Tibial nerve (tissue), 4 donors: ENCODE results near the gene RUNX2. TPM values are rescaled to one million over a fixed set of nuclear protein-coding genes. Genes with fewer than 3 reads are reported as not detected.

Experiments
- DNase-seq, 2 donors: peaks; one replicate each; pipeline ENCODE4 v3.0.0-alpha.2; 2019; ENCODE audit warnings: low spot score in 2 of 2
- H3K27ac ChIP-seq, 4 donors: fragments of 200-600 bp; sonication (generic) in 3 of 4; one replicate each; pipeline ENCODE4 v1.5.1; 2017 to 2019; ENCODE audit warnings: mild to moderate bottlenecking in 1 of 4
- H3K27me3 ChIP-seq, 2 donors: fragments of 200-600 bp; sonication (generic) in 1 of 2; one replicate each; pipeline versions ENCODE4 v1.5.1 to v1.6.0; 2017 to 2019
- H3K36me3 ChIP-seq, 3 donors: fragments of 200-600 bp; sonication (generic); one replicate each; pipeline ENCODE4 v1.5.1; 2018 to 2019
- H3K4me1 ChIP-seq, 4 donors: fragments of 200-600 bp; sonication (generic) in 3 of 4; one replicate each; pipeline ENCODE4 v1.5.1; 2017 to 2019
- H3K4me3 ChIP-seq, 4 donors: fragments of 200-600 bp; sonication (generic) in 3 of 4; one replicate each; pipeline ENCODE4 v1.5.1; 2017 to 2019; ENCODE audit warnings: mild to moderate bottlenecking in 1 of 4, moderate library complexity in 1 of 4
- H3K9me3 ChIP-seq, 4 donors: fragments of 200-600 bp; sonication (generic) in 3 of 4; one replicate each; pipeline ENCODE4 v1.5.1; 2017 to 2019
- CTCF ChIP-seq, 5 experiments: fragments of 200-600 bp in 3 of 5; fragments of 450-650 bp in 2 of 5; sonication (generic) in 3 of 5; IDR thresholded peaks; one replicate each; pipeline ENCODE4 v1.5.1; 2016 to 2019; ENCODE audit warnings: antibody characterized with exemption in 5 of 5, mild to moderate bottlenecking in 3 of 5, moderate library complexity in 2 of 5
- EP300 ChIP-seq, 2 donors: sonication (generic); formaldehyde crosslinking; IDR thresholded peaks; one replicate each; pipeline ENCODE4 v1.6.1; 2017; ENCODE audit warnings: antibody characterized with exemption in 2 of 2, mild to moderate bottlenecking in 1 of 2
- POLR2A ChIP-seq, 2 donors: fragments of 450-650 bp; IDR thresholded peaks; one replicate each; pipeline ENCODE4 v1.6.1; 2017; ENCODE audit warnings: antibody characterized with exemption in 2 of 2, mild to moderate bottlenecking in 2 of 2, moderate library complexity in 2 of 2
- WGBS, 2 donors: methylation state at CpG; one replicate each; pipeline ENCODE4 v1.1.5; 2018; 5-methylcytosine and 5-hydroxymethylcytosine counted together
- total RNA-seq, 4 donors: library from RNA; depleted of rRNA; stranded (reverse); fragments of >200 nt; gene quantifications; one replicate each; pipeline ENCODE4 v1.1.0, GENCODE V29; 2016

Gene RUNX2
- total RNA-seq, 4 donors from 2014 or later: 6.3 to 12.3 (median 7.8) TPM

DNA sequence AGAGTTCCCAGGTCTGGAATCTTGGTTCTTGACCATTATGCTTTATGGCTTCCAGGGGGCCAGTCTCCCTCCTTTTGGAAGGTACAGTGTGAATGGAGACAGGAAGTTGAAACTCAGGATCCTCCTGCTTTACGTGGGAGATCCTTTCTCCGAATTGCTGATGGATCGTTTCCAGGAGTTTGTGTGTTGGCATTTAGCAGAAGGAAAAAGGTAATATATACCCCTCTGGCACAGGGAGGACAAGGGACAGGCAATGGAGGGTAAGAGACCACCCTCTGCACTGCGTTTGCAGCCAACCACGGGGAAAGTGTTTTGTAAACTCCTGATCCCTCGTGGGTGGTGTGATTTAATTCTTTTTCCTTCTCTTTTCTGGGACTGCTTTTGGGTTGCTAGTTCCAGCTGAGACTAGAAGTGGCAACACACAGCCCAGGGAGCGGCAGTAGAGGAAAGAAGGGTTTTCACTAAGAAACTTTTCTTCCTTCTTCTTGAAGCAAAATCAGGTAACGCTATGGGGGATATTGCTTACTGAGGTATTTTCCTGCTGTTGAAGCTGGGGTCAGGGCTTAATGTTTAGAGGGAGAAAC is 307.2 kb downstream of the RUNX2 start:
- H3K4me1 ChIP-seq: peaks cover 0 to 4% (median 0%) of the 10 kb centered on the region in 4 donors
- H3K36me3 ChIP-seq: no peaks in the 10 kb centered on the region
- no peak overlapping the region for H3K27ac ChIP-seq
- TF ChIP-seq CTCF (IDR thresholded peaks at IDR 0.05) (no peak), EP300 (IDR thresholded peaks at IDR 0.05) (no peak), POLR2A (IDR thresholded peaks at IDR 0.05) (no peak)
- no peak for DNase-seq
- 68 to 75% methylated on average over 8 of the region's 8 CpGs for WGBS, 2 donors
- no peaks in the 10 kb centered on the region for H3K9me3 ChIP-seq
- no peak overlapping the region for H3K4me3 ChIP-seq
- no peaks in the 10 kb centered on the region for H3K27me3 ChIP-seq

GRCh38 chr6:45637056-45637455 is 308.9 kb downstream of the RUNX2 start:
- peak overlapping the region in 1 of 4 donors; percentile 46 for H3K27ac ChIP-seq
- no peaks in the 10 kb centered on the region for H3K27me3 ChIP-seq
- WGBS, 2 donors: 80 to 81% methylated on average over 3 of the region's 3 CpGs
- DNase-seq: no peak
- TF ChIP-seq POLR2A (IDR thresholded peaks at IDR 0.05) (no peak), CTCF (IDR thresholded peaks at IDR 0.05) (no peak), EP300 (IDR thresholded peaks at IDR 0.05) (no peak)
- H3K4me1 ChIP-seq: no peaks in the 10 kb centered on the region
- no peaks in the 10 kb centered on the region for H3K9me3 ChIP-seq
- H3K36me3 ChIP-seq: no peaks in the 10 kb centered on the region
- H3K4me3 ChIP-seq: no peak overlapping the region

- peak; percentile 27 to 58 for DNase-seq
- H3K4me3 ChIP-seq: no peak overlapping the region
- no peaks in the 10 kb centered on the region for H3K27me3 ChIP-seq
- H3K9me3 ChIP-seq: no peaks in the 10 kb centered on the region
- WGBS, 2 donors: 64 to 66% methylated on average over 7 of the region's 7 CpGs
- TF ChIP-seq EP300 (IDR thresholded peaks at IDR 0.05) (peak in 1 of 2 donors; percentile 56), POLR2A (IDR thresholded peaks at IDR 0.05) (no peak)
- H3K36me3 ChIP-seq: no peaks in the 10 kb centered on the region
- peak overlapping the region in 1 of 4 donors; percentile 46 for H3K27ac ChIP-seq
- H3K4me1 ChIP-seq: no peaks in the 10 kb centered on the region
Measured at GRCh38 chr6:45637611-45638257, 309.6 kb downstream of the RUNX2 start.

DNA sequence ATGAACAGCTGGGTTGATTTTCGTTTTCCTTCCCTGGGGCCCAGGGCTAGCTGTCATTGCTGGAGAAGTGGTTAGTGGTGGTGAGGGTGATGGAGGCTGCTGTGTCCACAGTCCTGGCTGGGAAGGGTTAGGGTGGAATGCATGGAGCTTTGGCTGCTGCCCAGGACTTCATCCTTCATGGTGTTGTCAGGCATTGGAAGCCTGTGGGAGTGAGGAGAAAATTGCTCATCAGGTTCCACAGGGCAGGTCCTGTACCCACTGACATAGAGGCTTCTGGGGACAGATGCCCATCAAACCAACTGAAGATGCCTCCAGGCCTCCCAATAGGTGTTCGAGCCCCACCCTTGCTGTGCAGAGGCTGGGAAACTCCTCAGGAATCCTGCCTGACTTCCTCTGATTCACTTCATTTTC is 312.0 kb downstream of the RUNX2 start:
- Histone ChIP-seq H3K4me1 (no peaks in the 10 kb centered on the region), H3K36me3 (no peaks in the 10 kb centered on the region), H3K9me3 (no peaks in the 10 kb centered on the region), H3K27ac (no peak overlapping the region), H3K27me3 (no peaks in the 10 kb centered on the region), H3K4me3 (no peak overlapping the region)
- no peak for DNase-seq
- WGBS, 2 donors: 81 to 86% methylated on average over 2 of the region's 2 CpGs
- no peak for TF ChIP-seq POLR2A (IDR thresholded peaks at IDR 0.05)
- TF ChIP-seq CTCF (IDR thresholded peaks at IDR 0.05): no peak
- no peak for TF ChIP-seq EP300 (IDR thresholded peaks at IDR 0.05)

- H3K9me3 ChIP-seq: no peaks in the 10 kb centered on the region
- no peak overlapping the region for H3K27ac ChIP-seq
- DNase-seq: no peak
- H3K4me1 ChIP-seq: no peaks in the 10 kb centered on the region
- WGBS, 2 donors: 82 to 92% methylated on average over 13 of the region's 13 CpGs
- H3K27me3 ChIP-seq: no peaks in the 10 kb centered on the region
- H3K36me3 ChIP-seq: no peaks in the 10 kb centered on the region
- no peak for TF ChIP-seq EP300 (IDR thresholded peaks at IDR 0.05)
- no peak for TF ChIP-seq POLR2A (IDR thresholded peaks at IDR 0.05)
- H3K4me3 ChIP-seq: no peak overlapping the region
Measured at GRCh38 chr6:45640811-45641210, 312.7 kb downstream of the RUNX2 start.

- H3K4me1 ChIP-seq: no peaks in the 10 kb centered on the region
- WGBS, 2 donors: 77 to 82% methylated on average over 20 of the region's 20 CpGs
- no peak for DNase-seq
- no peak overlapping the region for H3K27ac ChIP-seq
- no peak overlapping the region for H3K4me3 ChIP-seq
- no peaks in the 10 kb centered on the region for H3K27me3 ChIP-seq
- H3K36me3 ChIP-seq: no peaks in the 10 kb centered on the region
- no peaks in the 10 kb centered on the region for H3K9me3 ChIP-seq
- TF ChIP-seq POLR2A (IDR thresholded peaks at IDR 0.05): no peak
- no peak for TF ChIP-seq EP300 (IDR thresholded peaks at IDR 0.05)
- no peak for TF ChIP-seq CTCF (IDR thresholded peaks at IDR 0.05)
Measured at GRCh38 chr6:45642331-45643125, 314.4 kb downstream of the RUNX2 start.
